ENCODE data around the gene ELOB.

The ELOB gene

GRCh38 chr16:2783581-2784357 is 6.7 kb upstream of the ELOB start:
- Histone ChIP-seq H4K20me1 (ENCODE audit: insufficient read depth, low read length, poor library complexity, severe bottlenecking) (no peaks in the 10 kb centered on the region), H3F3A (ENCODE audit: low read depth) (no peaks in the 10 kb centered on the region), H3K36me3 (ENCODE audit: insufficient read depth, low read length) (no peaks in the 10 kb centered on the region), H3K4me2 (ENCODE audit: low read depth, low read length, poor library complexity, severe bottlenecking) (no peak overlapping the region), H2AFZ (ENCODE audit: low read length) (no peak overlapping the region), H3K4me1 (ENCODE audit: insufficient read depth, low read length, poor library complexity, severe bottlenecking) (no peaks in the 10 kb centered on the region), H3K79me2 (ENCODE audit: insufficient read depth, low read length) (peaks cover under 1% of the 10 kb centered on the region), H3K9me3 (ENCODE audit: insufficient read depth, low read depth, low read length) (no peaks in the 10 kb centered on the region), H3K9ac (ENCODE audit: low read depth, low read length, poor library complexity, severe bottlenecking) (no peak overlapping the region), H3K27me3 (ENCODE audit: insufficient read depth, low read length, poor library complexity, severe bottlenecking) (no peaks in the 10 kb centered on the region), H3K4me3 (ENCODE audit: low read length, poor library complexity, severe bottlenecking) (no peak overlapping the region), H3K9me2 (replicated peaks; ENCODE audit: low read depth, low read length) (no peaks in the 10 kb centered on the region)
- TF ChIP-seq EZH2phosphoT487 (IDR thresholded peaks at IDR 0.05; ENCODE audit: borderline replicate concordance) (no peak), CTCF (conservative IDR thresholded peaks at IDR 0.05; ENCODE audit: low read length) (no peak)

- no peaks in the 10 kb centered on the region for H3K27me3 ChIP-seq (ENCODE audit: insufficient read depth, low read length, poor library complexity, severe bottlenecking)
- no peaks in the 10 kb centered on the region for H3F3A ChIP-seq (ENCODE audit: low read depth)
- peaks cover 4% of the 10 kb centered on the region for H3K4me1 ChIP-seq (ENCODE audit: insufficient read depth, low read length, poor library complexity, severe bottlenecking)
- H3K36me3 ChIP-seq (ENCODE audit: insufficient read depth, low read length) = no peaks in the 10 kb centered on the region
- H3K9ac ChIP-seq (ENCODE audit: low read depth, low read length, poor library complexity, severe bottlenecking) = no peak overlapping the region
- H3K9me3 ChIP-seq (ENCODE audit: insufficient read depth, low read depth, low read length) = no peaks in the 10 kb centered on the region
- TF ChIP-seq EZH2phosphoT487 (IDR thresholded peaks at IDR 0.05; ENCODE audit: borderline replicate concordance) (no peak), CTCF (conservative IDR thresholded peaks at IDR 0.05; ENCODE audit: low read length) (no peak)
- H3K9me2 ChIP-seq (replicated peaks; ENCODE audit: low read depth, low read length) = no peaks in the 10 kb centered on the region
- H2AFZ ChIP-seq (ENCODE audit: low read length) = no peak overlapping the region
- H4K20me1 ChIP-seq (ENCODE audit: insufficient read depth, low read length, poor library complexity, severe bottlenecking) = no peaks in the 10 kb centered on the region
- H3K4me2 ChIP-seq (ENCODE audit: low read depth, low read length, poor library complexity, severe bottlenecking) = no peak overlapping the region
- peaks cover 11% of the 10 kb centered on the region for H3K79me2 ChIP-seq (ENCODE audit: insufficient read depth, low read length)
- H3K4me3 ChIP-seq (ENCODE audit: low read length, poor library complexity, severe bottlenecking) = no peak overlapping the region
Measured at GRCh38 chr16:2782583-2783351, 5.7 kb upstream of the ELOB start.

GRCh38 chr16:2779978-2780898 is 3.2 kb upstream of the ELOB start:
- Histone ChIP-seq H3K4me2 (ENCODE audit: low read depth, low read length, poor library complexity, severe bottlenecking) (no peak overlapping the region), H3K4me1 (ENCODE audit: insufficient read depth, low read length, poor library complexity, severe bottlenecking) (peaks cover 10% of the 10 kb centered on the region)

More at GRCh38 chr16:2779978-2780898, 3.2 kb upstream of the ELOB start:
- Histone ChIP-seq H3K9ac (ENCODE audit: low read depth, low read length, poor library complexity, severe bottlenecking) (no peak overlapping the region), H3K27me3 (ENCODE audit: insufficient read depth, low read length, poor library complexity, severe bottlenecking) (no peaks in the 10 kb centered on the region), H3K79me2 (ENCODE audit: insufficient read depth, low read length) (peaks cover 27% of the 10 kb centered on the region), H3K9me2 (replicated peaks; ENCODE audit: low read depth, low read length) (no peaks in the 10 kb centered on the region), H2AFZ (ENCODE audit: low read length) (no peak overlapping the region), H3K4me3 (ENCODE audit: low read length, poor library complexity, severe bottlenecking) (no peak overlapping the region), H3K9me3 (ENCODE audit: insufficient read depth, low read depth, low read length) (no peaks in the 10 kb centered on the region), H3K36me3 (ENCODE audit: insufficient read depth, low read length) (no peaks in the 10 kb centered on the region), H3F3A (ENCODE audit: low read depth) (no peaks in the 10 kb centered on the region), H4K20me1 (ENCODE audit: insufficient read depth, low read length, poor library complexity, severe bottlenecking) (no peaks in the 10 kb centered on the region)
- TF ChIP-seq EZH2phosphoT487 (IDR thresholded peaks at IDR 0.05; ENCODE audit: borderline replicate concordance) (no peak), CTCF (conservative IDR thresholded peaks at IDR 0.05; ENCODE audit: low read length) (no peak)
